Hepatocyte (in vitro differentiated cells): ENCODE measurements around the gene MRPL16. TPM values are rescaled to one million over a fixed set of nuclear protein-coding genes. Genes with fewer than 3 reads are reported as not detected.
"Not testable (repeated sequence)": the region's sequence is repeated elsewhere in the genome, so short reads cannot be mapped to it uniquely, and the experiment has no call there.

Source experiments
- DNase-seq: peaks from one replicate; pipeline ENCODE4 v3.0.0-alpha.2; 2016; ENCODE audit warnings: low spot score
- H2AFZ ChIP-seq: fragments of 200-600 bp; sonication (generic); 2 replicates; pipeline ENCODE4 v1.6.0; 2016; ENCODE audit warnings: antibody characterized with exemption, mild to moderate bottlenecking
- H3K27ac ChIP-seq: fragments of 200-600 bp; sonication (generic); 2 replicates; pipeline ENCODE4 v1.5.1; 2016; ENCODE audit warnings: mild to moderate bottlenecking
- H3K27me3 ChIP-seq: fragments of 200-600 bp; sonication (generic); 2 replicates; pipeline ENCODE4 v1.6.1; 2016
- H3K36me3 ChIP-seq: fragments of 200-600 bp; sonication (generic); replicated peaks from 2 replicates; pipeline ENCODE4 v1.5.1; 2016; ENCODE audit warnings: low read depth; ENCODE audit not compliant: insufficient read depth
- H3K4me1 ChIP-seq: fragments of 200-600 bp; sonication (generic); 2 replicates; pipeline ENCODE4 v1.5.1; 2016; ENCODE audit warnings: mild to moderate bottlenecking, moderate library complexity; ENCODE audit not compliant: insufficient read depth
- H3K4me2 ChIP-seq: fragments of 200-600 bp; sonication (generic); 2 replicates; pipeline ENCODE4 v1.6.0; 2016
- H3K4me3 ChIP-seq: fragments of 200-600 bp; sonication (generic); 2 replicates; pipeline ENCODE4 v1.5.1; 2016; ENCODE audit warnings: mild to moderate bottlenecking
- H3K79me2 ChIP-seq: fragments of 200-600 bp; sonication (generic); 2 replicates; pipeline ENCODE4 v1.6.0; 2017; ENCODE audit warnings: mild to moderate bottlenecking
- H3K9me2 ChIP-seq: fragments of 200-600 bp; sonication (generic); replicated peaks from 2 replicates; pipeline ENCODE4 v1.6.0; 2017; ENCODE audit warnings: mild to moderate bottlenecking; ENCODE audit not compliant: insufficient read depth
- H3K9me3 ChIP-seq: fragments of 200-600 bp; sonication (generic); 2 replicates; pipeline ENCODE4 v1.5.1; 2016; ENCODE audit warnings: low read depth, mild to moderate bottlenecking
- H4K20me1 ChIP-seq: fragments of 200-600 bp; sonication (generic); 2 replicates; pipeline ENCODE4 v1.6.0; 2016; ENCODE audit warnings: mild to moderate bottlenecking; ENCODE audit not compliant: insufficient read depth, poor library complexity, severe bottlenecking
- EZH2 ChIP-seq: fragments of 200-600 bp; sonication (generic); IDR thresholded peaks from 2 replicates; pipeline ENCODE4 v1.6.1; 2016; ENCODE audit warnings: antibody characterized with exemption, mild to moderate bottlenecking, borderline replicate concordance
- EZH2phosphoT487 ChIP-seq: fragments of 200-600 bp; sonication (generic); IDR thresholded peaks from one replicate; pipeline ENCODE4 v1.6.1; 2018; ENCODE audit warnings: antibody characterized with exemption, mild to moderate bottlenecking, low read depth, moderate library complexity; ENCODE audit not compliant: unreplicated experiment, severe bottlenecking
- WGBS: methylation state at CpG from one replicate; pipeline ENCODE4 v1.1.6; 2016; ENCODE audit warnings: low lambda C conversion rate; ENCODE audit errors: missing lambda C conversion rate; 5-methylcytosine and 5-hydroxymethylcytosine counted together
- polyA plus RNA-seq: library from polyadenylated mRNA; unstranded; fragments of >200 nt; fragmentation: Nextera tagmentation; extraction: Ambion mirVana; gene quantifications from 2 replicates; pipeline ENCODE4 v1.2.1, GENCODE V29; 2016
- total RNA-seq: library from RNA; depleted of rRNA; stranded (reverse); fragments of >200 nt; gene quantifications from 2 replicates; pipeline ENCODE4 v1.2.3, GENCODE V29; 2014
- TF ChIP-seq, protein P1 (sequence below): fragments of 200-600 bp; sonication (generic); IDR thresholded peaks from 2 replicates; pipeline ENCODE4 v1.5.1; 2016; ENCODE audit warnings: antibody characterized with exemption, mild to moderate bottlenecking; ENCODE audit not compliant: poor library complexity

MRPL16 gene
- total and polyA plus RNA-seq, 2 experiments from 2014 or later = 51.3 to 62.0 TPM

- H4K20me1 ChIP-seq, H3K9me2 ChIP-seq, H2AFZ ChIP-seq, H3K4me1 ChIP-seq, H3K4me3 ChIP-seq, H3K79me2 ChIP-seq, H3K9me3 ChIP-seq, DNase-seq, H3K27me3 ChIP-seq, H3K36me3 ChIP-seq, H3K4me2 ChIP-seq: not testable (repeated sequence)
- peak overlapping the region; percentile 48 for H3K27ac ChIP-seq
- WGBS = 94% methylated on average over 2 of the region's 2 CpGs
These were observed 39.0 kb upstream of the MRPL16 start for GRCh38 chr11:59849551-59849950.

GRCh38 chr11:59849129-59849528 lies 38.6 kb upstream of the MRPL16 start:
- 24% methylated on average over 2 of the region's 2 CpGs for WGBS
- H3K27me3 ChIP-seq = no peaks in the 10 kb centered on the region
- DNase-seq = peak; percentile 56

GRCh38 chr11:59848439-59848838 lies 37.9 kb upstream of the MRPL16 start:
- H3K4me2 ChIP-seq, H3K79me2 ChIP-seq, H3K36me3 ChIP-seq, H4K20me1 ChIP-seq, H3K9me2 ChIP-seq, H3K4me1 ChIP-seq, DNase-seq, H3K9me3 ChIP-seq, H3K27me3 ChIP-seq, H2AFZ ChIP-seq, H3K4me3 ChIP-seq: not testable (repeated sequence)
- WGBS = 88% methylated on average over 6 of the region's 6 CpGs
- H3K27ac ChIP-seq = peak overlapping the region; percentile 24

More at GRCh38 chr11:59849129-59849528, 38.6 kb upstream of the MRPL16 start:
- H3K9me3 ChIP-seq = no peaks in the 10 kb centered on the region
- TF ChIP-seq, protein P1, sequence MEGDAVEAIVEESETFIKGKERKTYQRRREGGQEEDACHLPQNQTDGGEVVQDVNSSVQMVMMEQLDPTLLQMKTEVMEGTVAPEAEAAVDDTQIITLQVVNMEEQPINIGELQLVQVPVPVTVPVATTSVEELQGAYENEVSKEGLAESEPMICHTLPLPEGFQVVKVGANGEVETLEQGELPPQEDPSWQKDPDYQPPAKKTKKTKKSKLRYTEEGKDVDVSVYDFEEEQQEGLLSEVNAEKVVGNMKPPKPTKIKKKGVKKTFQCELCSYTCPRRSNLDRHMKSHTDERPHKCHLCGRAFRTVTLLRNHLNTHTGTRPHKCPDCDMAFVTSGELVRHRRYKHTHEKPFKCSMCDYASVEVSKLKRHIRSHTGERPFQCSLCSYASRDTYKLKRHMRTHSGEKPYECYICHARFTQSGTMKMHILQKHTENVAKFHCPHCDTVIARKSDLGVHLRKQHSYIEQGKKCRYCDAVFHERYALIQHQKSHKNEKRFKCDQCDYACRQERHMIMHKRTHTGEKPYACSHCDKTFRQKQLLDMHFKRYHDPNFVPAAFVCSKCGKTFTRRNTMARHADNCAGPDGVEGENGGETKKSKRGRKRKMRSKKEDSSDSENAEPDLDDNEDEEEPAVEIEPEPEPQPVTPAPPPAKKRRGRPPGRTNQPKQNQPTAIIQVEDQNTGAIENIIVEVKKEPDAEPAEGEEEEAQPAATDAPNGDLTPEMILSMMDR = no peak
- TF ChIP-seq EZH2 (no peak), EZH2phosphoT487 (no peak)
- H3K79me2 ChIP-seq = no peaks in the 10 kb centered on the region
- no peak overlapping the region for H3K4me3 ChIP-seq
- no peaks in the 10 kb centered on the region for H3K9me2 ChIP-seq
- no peaks in the 10 kb centered on the region for H3K36me3 ChIP-seq
- H3K27ac ChIP-seq = peak overlapping the region; percentile 48
- H3K4me1 ChIP-seq = peaks cover 10% of the 10 kb centered on the region
- no peaks in the 10 kb centered on the region for H4K20me1 ChIP-seq
- H2AFZ ChIP-seq = no peak overlapping the region
- no peak overlapping the region for H3K4me2 ChIP-seq

DNA sequence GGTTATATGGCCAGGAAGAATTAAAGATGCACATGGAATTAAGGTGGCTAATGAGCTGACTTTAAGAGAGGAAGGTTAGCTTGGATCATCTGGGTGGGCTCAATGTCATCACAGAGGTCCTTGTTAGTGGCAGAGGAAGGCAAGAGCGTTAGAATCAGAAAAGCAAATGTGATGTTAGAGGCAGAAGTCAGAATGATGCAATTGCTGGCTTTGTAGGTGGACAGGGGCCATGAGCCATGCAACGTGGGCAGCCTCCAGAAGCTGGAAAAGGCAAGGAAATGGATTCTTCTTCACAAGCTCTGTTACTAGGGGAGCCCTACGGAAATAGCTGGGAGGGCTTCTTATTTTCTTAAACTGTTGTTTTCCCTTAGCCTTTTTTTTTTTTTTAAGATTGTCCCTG lies 37.0 kb upstream of the MRPL16 start:
- Histone ChIP-seq H3K4me3 (no peak overlapping the region), H3K9me3 (no peaks in the 10 kb centered on the region), H4K20me1 (no peaks in the 10 kb centered on the region), H3K9me2 (no peaks in the 10 kb centered on the region), H3K27me3 (no peaks in the 10 kb centered on the region), H3K27ac (no peak overlapping the region), H3K36me3 (no peaks in the 10 kb centered on the region), H3K4me1 (peaks cover 10% of the 10 kb centered on the region), H2AFZ (no peak overlapping the region), H3K4me2 (no peak overlapping the region), H3K79me2 (no peaks in the 10 kb centered on the region)
- 89% methylated on average over 3 of the region's 3 CpGs for WGBS
- TF ChIP-seq EZH2phosphoT487 (no peak), EZH2 (no peak)
- TF ChIP-seq, protein P1 = no peak
- no peak for DNase-seq

GRCh38 chr11:59846556-59846955 lies 36.0 kb upstream of the MRPL16 start:
- TF ChIP-seq, protein P1 = no peak
- TF ChIP-seq EZH2phosphoT487 (no peak), EZH2 (no peak)
- H3K27me3 ChIP-seq = no peaks in the 10 kb centered on the region

More at GRCh38 chr11:59846556-59846955, 36.0 kb upstream of the MRPL16 start:
- DNase-seq = no peak
- no peak overlapping the region for H2AFZ ChIP-seq
- no peaks in the 10 kb centered on the region for H3K9me3 ChIP-seq
- no peak overlapping the region for H3K4me2 ChIP-seq
- no peaks in the 10 kb centered on the region for H3K79me2 ChIP-seq
- no peak overlapping the region for H3K27ac ChIP-seq
- WGBS = 83% methylated on average over 5 of the region's 5 CpGs
- peaks cover 10% of the 10 kb centered on the region for H3K4me1 ChIP-seq
- no peak overlapping the region for H3K4me3 ChIP-seq
- H3K36me3 ChIP-seq = no peaks in the 10 kb centered on the region
- H4K20me1 ChIP-seq = no peaks in the 10 kb centered on the region
- H3K9me2 ChIP-seq = no peaks in the 10 kb centered on the region
